ENCODE measurements around the gene INTS15. TPM values are rescaled to one million over a fixed set of nuclear protein-coding genes. Genes with fewer than 3 reads are reported as not detected.

INTS15 gene
- total RNA-seq, 1 donor from 2014 or later: 18.6 TPM

DNA sequence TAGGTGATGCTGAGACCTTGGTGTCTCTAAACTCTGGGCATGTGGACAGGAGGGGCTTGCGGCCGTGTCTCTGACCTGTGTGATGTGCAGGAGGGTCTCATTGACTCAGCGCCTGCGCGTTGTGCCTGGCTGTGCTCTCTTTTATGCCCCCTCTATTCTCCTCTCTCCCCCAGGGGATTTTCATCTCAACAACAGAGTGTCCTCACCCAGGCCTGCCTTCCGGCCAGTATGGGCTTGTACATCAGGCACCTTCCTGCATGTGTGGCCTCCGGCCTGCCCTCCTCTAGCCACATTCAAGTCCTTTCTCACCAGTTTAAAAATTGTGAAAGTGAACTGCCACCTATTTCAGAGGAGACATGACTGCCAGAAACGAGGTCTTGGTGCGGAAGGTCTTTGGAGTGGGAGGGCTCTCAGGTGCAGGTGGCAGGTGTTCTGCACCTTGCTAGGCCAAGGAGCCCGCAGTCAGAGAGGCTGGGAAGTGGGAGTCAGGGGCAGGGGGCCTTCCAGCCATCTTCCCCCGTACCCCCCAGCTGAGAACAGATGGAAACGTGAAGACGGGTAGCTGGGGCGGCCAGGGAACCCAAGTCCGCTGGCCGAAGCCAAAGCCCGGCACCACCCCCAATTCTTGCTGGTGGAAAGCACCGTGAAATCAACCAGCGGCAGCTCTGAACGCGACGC is 531 bp upstream of the INTS15 start:
- Histone ChIP-seq H3K27me3 (ENCODE audit: insufficient read depth, low read length) (no peaks in the 10 kb centered on the region), H3K79me2 (ENCODE audit: insufficient read depth, low read length) (peaks cover 21% of the 10 kb centered on the region), H3K9me3 (ENCODE audit: insufficient read depth, low read depth, low read length) (no peaks in the 10 kb centered on the region), H3K36me3 (ENCODE audit: insufficient read depth, low read length) (peaks cover 10% of the 10 kb centered on the region), H2AFZ (ENCODE audit: low read depth, low read length) (peak overlapping the region; percentile 69), H3K4me1 (ENCODE audit: insufficient read depth, low read length) (peaks cover 12% of the 10 kb centered on the region), H4K20me1 (ENCODE audit: insufficient read depth, low read length) (peaks cover 10% of the 10 kb centered on the region), H3K4me3 (ENCODE audit: insufficient read depth, low read depth, low read length) (peak overlapping the region; percentile 86), H3K27ac (ENCODE audit: low read depth, low read length) (no peak overlapping the region), H3K9ac (ENCODE audit: low read length) (peak overlapping the region; percentile 10), H3K4me2 (ENCODE audit: low read length) (peak overlapping the region; percentile 99)
- no peak for DNase-seq (ENCODE audit: low read depth)
- Mint-ChIP-seq H3K4me1 (ENCODE audit: low read depth, unreplicated experiment) (peaks cover 4% of the 10 kb centered on the region), H3K9me3 (ENCODE audit: unreplicated experiment) (no peaks in the 10 kb centered on the region), H3K4me3 (ENCODE audit: unreplicated experiment) (peak overlapping the region; percentile 73), H3K27me3 (ENCODE audit: low read depth, unreplicated experiment) (no peaks in the 10 kb centered on the region), H3K27ac (ENCODE audit: unreplicated experiment) (no peak overlapping the region), H3K36me3 (ENCODE audit: low read depth, unreplicated experiment) (peaks cover 13% of the 10 kb centered on the region)
- TF ChIP-seq CTCF (IDR thresholded peaks at IDR 0.05; ENCODE audit: insufficient read depth, low read depth, low read length): no peak
- TF ChIP-seq EZH2 (IDR thresholded peaks at IDR 0.05; ENCODE audit: insufficient read depth, low read length): no peak
- no peak for FAIRE-seq

DNA sequence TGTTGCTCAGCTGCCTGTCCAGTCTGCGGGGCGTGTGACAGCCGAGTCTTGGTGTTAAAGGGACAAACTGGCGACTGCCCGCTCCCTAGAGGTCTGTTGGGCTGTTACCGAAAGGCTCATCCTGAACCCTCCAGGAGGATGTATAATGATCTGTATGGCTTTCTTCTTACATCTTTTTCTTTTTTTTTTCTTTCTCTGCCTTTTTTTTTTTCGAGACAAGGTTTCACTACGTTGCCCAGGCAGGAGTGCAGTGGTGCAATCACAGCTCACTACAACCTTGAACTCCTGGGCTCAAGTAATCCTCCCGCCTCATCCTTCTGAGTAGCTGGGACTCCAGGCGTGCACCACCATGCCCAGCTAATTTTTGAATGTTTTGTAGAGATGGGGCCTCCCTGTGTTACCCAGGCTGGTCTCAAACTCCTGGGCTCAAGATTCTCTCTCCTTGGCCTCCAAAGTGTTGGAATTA is 857 bp downstream of the INTS15 start:
- FAIRE-seq: no peak
- peaks cover 4% of the 10 kb centered on the region for H3K4me1 Mint-ChIP-seq (ENCODE audit: low read depth, unreplicated experiment)

More for the DNA sequence above, 857 bp downstream of the INTS15 start:
- H3K4me1 ChIP-seq (ENCODE audit: insufficient read depth, low read length): peaks cover 12% of the 10 kb centered on the region
- TF ChIP-seq EZH2 (IDR thresholded peaks at IDR 0.05; ENCODE audit: insufficient read depth, low read length): no peak
- TF ChIP-seq CTCF (IDR thresholded peaks at IDR 0.05; ENCODE audit: insufficient read depth, low read depth, low read length): no peak
- H3K9me3 ChIP-seq (ENCODE audit: insufficient read depth, low read depth, low read length): no peaks in the 10 kb centered on the region
- Mint-ChIP-seq H3K36me3 (ENCODE audit: low read depth, unreplicated experiment) (peaks cover 9% of the 10 kb centered on the region), H3K27me3 (ENCODE audit: low read depth, unreplicated experiment) (no peaks in the 10 kb centered on the region), H3K4me3 (ENCODE audit: unreplicated experiment) (peak overlapping the region; percentile 96), H3K9me3 (ENCODE audit: unreplicated experiment) (no peaks in the 10 kb centered on the region), H3K27ac (ENCODE audit: unreplicated experiment) (peak overlapping the region; percentile 91)
- peak overlapping the region; percentile 86 for H3K4me3 ChIP-seq (ENCODE audit: insufficient read depth, low read depth, low read length)
- H3K4me2 ChIP-seq (ENCODE audit: low read length): peak overlapping the region; percentile 99
- peak overlapping the region; percentile 97 for H2AFZ ChIP-seq (ENCODE audit: low read depth, low read length)
- H3K27me3 ChIP-seq (ENCODE audit: insufficient read depth, low read length): no peaks in the 10 kb centered on the region
- peaks cover 10% of the 10 kb centered on the region for H4K20me1 ChIP-seq (ENCODE audit: insufficient read depth, low read length)
- DNase-seq (ENCODE audit: low read depth): no peak
- peak overlapping the region; percentile 88 for H3K9ac ChIP-seq (ENCODE audit: low read length)
- H3K36me3 ChIP-seq (ENCODE audit: insufficient read depth, low read length): peaks cover 10% of the 10 kb centered on the region
- H3K79me2 ChIP-seq (ENCODE audit: insufficient read depth, low read length): peaks cover 21% of the 10 kb centered on the region
- no peak overlapping the region for H3K27ac ChIP-seq (ENCODE audit: low read depth, low read length)

Measured in astrocyte (in vitro differentiated cells and primary cell).